OCI-LY1 (cell line): ENCODE data around the gene NOL4.

Experiments used
- H2AFZ ChIP-seq: fragments of 200-600 bp; sonication (generic), shearing (Covaris generic); 2 replicates; pipeline ENCODE4 v1.6.0; 2014; ENCODE audit warnings: antibody characterized with exemption, mild to moderate bottlenecking, low read length
- H3F3A ChIP-seq: fragments of 200-600 bp; sonication (generic), shearing (Covaris generic); 2 replicates; pipeline ENCODE4 v1.6.0; 2014; ENCODE audit warnings: mild to moderate bottlenecking, antibody characterized with exemption, low read length, moderate library complexity; ENCODE audit not compliant: insufficient read depth
- H3K27ac ChIP-seq: fragments of 200-600 bp; sonication (generic); 2 replicates; pipeline ENCODE4 v1.5.1; 2014; ENCODE audit warnings: low read length, mixed run types, mild to moderate bottlenecking, low read depth; ENCODE audit not compliant: poor library complexity, severe bottlenecking
- H3K27me3 ChIP-seq: fragments of 200-600 bp; sonication (generic); 2 replicates; pipeline ENCODE4 v1.6.0; 2014; ENCODE audit warnings: antibody characterized with exemption, mild to moderate bottlenecking, low read length, moderate library complexity; ENCODE audit not compliant: insufficient read depth
- H3K36me3 ChIP-seq: fragments of 200-600 bp; sonication (generic); 2 replicates; pipeline ENCODE4 v1.6.1; 2014; ENCODE audit warnings: mild to moderate bottlenecking, antibody characterized with exemption, low read length, moderate library complexity, mixed read lengths; ENCODE audit not compliant: insufficient read depth
- H3K4me1 ChIP-seq: fragments of 200-600 bp; sonication (generic); 2 replicates; pipeline ENCODE4 v1.5.1; 2014; ENCODE audit warnings: mild to moderate bottlenecking, low read length, moderate library complexity; ENCODE audit not compliant: insufficient read depth, severe bottlenecking
- H3K4me2 ChIP-seq: fragments of 200-600 bp; sonication (generic), shearing (Covaris generic); 2 replicates; pipeline ENCODE4 v1.6.1; 2014; ENCODE audit warnings: low read length
- H3K4me3 ChIP-seq: fragments of 200-600 bp; sonication (generic); 2 replicates; pipeline ENCODE4 v1.5.1; 2014; ENCODE audit warnings: low read length, low read depth, mild to moderate bottlenecking, mixed read lengths; ENCODE audit not compliant: poor library complexity, severe bottlenecking
- H3K79me2 ChIP-seq: fragments of 200-600 bp; shearing (Covaris generic); 2 replicates; pipeline ENCODE4 v1.6.1; 2016; ENCODE audit warnings: mixed run types, low read length, mixed read lengths; ENCODE audit not compliant: insufficient read depth
- H3K9ac ChIP-seq: fragments of 200-600 bp; sonication (generic), shearing (Covaris generic); 2 replicates; pipeline ENCODE4 v1.6.1; 2014; ENCODE audit warnings: mild to moderate bottlenecking, low read length, mixed read lengths
- H3K9me2 ChIP-seq: fragments of 200-600 bp; sonication (generic), shearing (Covaris generic); 2 replicates; pipeline ENCODE4 v1.6.1; 2014; ENCODE audit warnings: low read depth, mild to moderate bottlenecking, low read length, mixed read lengths
- H3K9me3 ChIP-seq: fragments of 200-600 bp; shearing (Covaris generic); 2 replicates; pipeline ENCODE4 v1.6.1; 2014; ENCODE audit warnings: low read length, mixed read lengths
- H4K20me1 ChIP-seq: fragments of 200-600 bp; sonication (generic), shearing (Covaris generic); 2 replicates; pipeline ENCODE4 v1.6.0; 2016; ENCODE audit warnings: mild to moderate bottlenecking, low read length; ENCODE audit not compliant: insufficient read depth
- EZH2 ChIP-seq: fragments of 200-600 bp; sonication (generic), shearing (Covaris generic); IDR thresholded peaks from 2 replicates; pipeline ENCODE4 v1.8.0; 2017; ENCODE audit warnings: borderline replicate concordance, mixed run types, mild to moderate bottlenecking, antibody characterized with exemption, low read length, moderate library complexity, mixed read lengths
- TF ChIP-seq, protein P1 (sequence below): fragments of 200-600 bp; sonication (generic), shearing (Covaris generic); IDR thresholded peaks from 2 replicates; pipeline ENCODE4 v1.5.1; 2017; ENCODE audit warnings: mild to moderate bottlenecking, antibody characterized with exemption, low read length, moderate library complexity, mixed read lengths

Gene NOL4

DNA sequence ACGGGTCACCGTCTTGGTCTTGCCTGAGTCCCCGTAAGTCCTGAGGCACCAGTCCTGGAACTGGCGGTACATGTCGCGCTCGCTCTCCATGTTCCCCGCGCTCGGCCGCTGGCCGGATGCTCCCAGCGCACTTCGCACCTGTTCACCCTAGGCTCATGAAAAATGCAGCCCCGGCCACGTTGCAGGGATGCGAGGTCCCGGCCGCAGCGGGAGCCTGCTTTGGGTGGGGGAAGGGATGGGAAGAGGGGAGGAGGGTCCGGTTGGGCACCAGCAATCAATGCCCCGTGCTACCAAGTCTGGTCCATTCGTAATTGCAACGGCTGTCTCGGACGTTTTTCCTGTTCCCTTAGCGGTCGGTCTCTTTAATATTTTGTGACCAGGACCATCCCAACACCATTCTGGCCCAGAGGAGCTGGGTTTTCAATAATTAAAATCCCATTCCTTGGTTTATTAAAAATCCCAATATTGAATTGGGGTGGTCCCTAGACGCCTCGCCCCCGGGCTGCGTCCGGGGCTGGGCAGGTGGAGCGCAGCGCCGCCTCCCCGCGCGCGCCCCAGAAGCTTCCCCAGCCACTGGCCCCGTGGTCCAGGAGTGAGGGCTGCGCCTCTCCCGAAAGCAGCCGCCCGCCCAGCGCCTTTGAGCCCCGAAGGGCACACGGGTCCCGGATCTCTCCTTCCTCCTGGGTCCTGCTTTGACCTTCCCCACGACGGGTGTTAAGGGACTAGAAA, 1.4 kb downstream of the NOL4 start:
- Histone ChIP-seq H3K9me3 (no peaks in the 10 kb centered on the region), H3K36me3 (no peaks in the 10 kb centered on the region), H3K4me2 (no peak overlapping the region), H3K4me3 (no peak overlapping the region), H3F3A (no peaks in the 10 kb centered on the region), H3K4me1 (no peaks in the 10 kb centered on the region), H2AFZ (no peak overlapping the region), H3K79me2 (no peaks in the 10 kb centered on the region), H4K20me1 (no peaks in the 10 kb centered on the region), H3K9ac (no peak overlapping the region), H3K27ac (no peak overlapping the region), H3K9me2 (no peaks in the 10 kb centered on the region), H3K27me3 (no peaks in the 10 kb centered on the region)
- TF ChIP-seq, protein P1, sequence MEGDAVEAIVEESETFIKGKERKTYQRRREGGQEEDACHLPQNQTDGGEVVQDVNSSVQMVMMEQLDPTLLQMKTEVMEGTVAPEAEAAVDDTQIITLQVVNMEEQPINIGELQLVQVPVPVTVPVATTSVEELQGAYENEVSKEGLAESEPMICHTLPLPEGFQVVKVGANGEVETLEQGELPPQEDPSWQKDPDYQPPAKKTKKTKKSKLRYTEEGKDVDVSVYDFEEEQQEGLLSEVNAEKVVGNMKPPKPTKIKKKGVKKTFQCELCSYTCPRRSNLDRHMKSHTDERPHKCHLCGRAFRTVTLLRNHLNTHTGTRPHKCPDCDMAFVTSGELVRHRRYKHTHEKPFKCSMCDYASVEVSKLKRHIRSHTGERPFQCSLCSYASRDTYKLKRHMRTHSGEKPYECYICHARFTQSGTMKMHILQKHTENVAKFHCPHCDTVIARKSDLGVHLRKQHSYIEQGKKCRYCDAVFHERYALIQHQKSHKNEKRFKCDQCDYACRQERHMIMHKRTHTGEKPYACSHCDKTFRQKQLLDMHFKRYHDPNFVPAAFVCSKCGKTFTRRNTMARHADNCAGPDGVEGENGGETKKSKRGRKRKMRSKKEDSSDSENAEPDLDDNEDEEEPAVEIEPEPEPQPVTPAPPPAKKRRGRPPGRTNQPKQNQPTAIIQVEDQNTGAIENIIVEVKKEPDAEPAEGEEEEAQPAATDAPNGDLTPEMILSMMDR: no peak
- TF ChIP-seq EZH2: no peak

GRCh38 chr18:34222307-34223163, 2.2 kb downstream of the NOL4 start:
- no peaks in the 10 kb centered on the region for H4K20me1 ChIP-seq
- no peaks in the 10 kb centered on the region for H3K79me2 ChIP-seq
- H3K27me3 ChIP-seq: no peaks in the 10 kb centered on the region
- no peaks in the 10 kb centered on the region for H3K36me3 ChIP-seq
- no peak overlapping the region for H3K9ac ChIP-seq
- H3K27ac ChIP-seq: no peak overlapping the region
- TF ChIP-seq EZH2: no peak
- TF ChIP-seq, protein P1: no peak
- H3K4me1 ChIP-seq: no peaks in the 10 kb centered on the region
- no peaks in the 10 kb centered on the region for H3K9me2 ChIP-seq
- no peak overlapping the region for H2AFZ ChIP-seq
- H3F3A ChIP-seq: no peaks in the 10 kb centered on the region
- no peak overlapping the region for H3K4me3 ChIP-seq
- no peaks in the 10 kb centered on the region for H3K9me3 ChIP-seq
- no peak overlapping the region for H3K4me2 ChIP-seq

- no peaks in the 10 kb centered on the region for H3K79me2 ChIP-seq
- H3K4me1 ChIP-seq: no peaks in the 10 kb centered on the region
- no peak overlapping the region for H3K9ac ChIP-seq
- no peaks in the 10 kb centered on the region for H3K27me3 ChIP-seq
- no peak overlapping the region for H3K4me3 ChIP-seq
- H4K20me1 ChIP-seq: no peaks in the 10 kb centered on the region
- no peaks in the 10 kb centered on the region for H3K9me2 ChIP-seq
- H3K4me2 ChIP-seq: no peak overlapping the region
- no peaks in the 10 kb centered on the region for H3K9me3 ChIP-seq
- no peaks in the 10 kb centered on the region for H3F3A ChIP-seq
- H3K27ac ChIP-seq: no peak overlapping the region
- H3K36me3 ChIP-seq: no peaks in the 10 kb centered on the region
- H2AFZ ChIP-seq: no peak overlapping the region
- no peak for TF ChIP-seq EZH2
- TF ChIP-seq, protein P1: no peak
Measured at GRCh38 chr18:34221971-34222306, 2.8 kb downstream of the NOL4 start.
